HG03575 (cell line): Measurements from ENCODE around the gene HCFC1.

Experiments used
- ATAC-seq: cut with Tn5 transposase; IDR thresholded peaks from one replicate; pipeline ENCODE4 v1.9.1; 2021; ENCODE audit not compliant: unreplicated experiment, insufficient number of reproducible peaks, low FRiP score; ENCODE audit errors: extremely low read depth

HCFC1 gene

GRCh38 chrX:153947009-153947769 is 24.4 kb downstream of the HCFC1 start:
- no peak for ATAC-seq

GRCh38 chrX:153945956-153946943 is 25.4 kb downstream of the HCFC1 start:
- no peak for ATAC-seq

GRCh38 chrX:153944800-153945150 is 26.8 kb downstream of the HCFC1 start:
- no peak for ATAC-seq

- no peak for ATAC-seq
Observed at GRCh38 chrX:153944140-153944799, 27.3 kb downstream of the HCFC1 start, which contains the start of gene RENBP. TSS of gene RENBP (minus strand) at chrX:153944643. CDS start at chrX:153944610, 33 bp downstream.

- ATAC-seq = no peak
Observed at GRCh38 chrX:153941336-153942252, 30.0 kb downstream of the HCFC1 start.

- ATAC-seq = no peak
Observed at GRCh38 chrX:153939573-153939972, 32.0 kb downstream of the HCFC1 start.

- no peak for ATAC-seq
Observed at GRCh38 chrX:153938226-153938786, 33.3 kb downstream of the HCFC1 start.

- no peak for ATAC-seq
Observed at GRCh38 chrX:153937056-153937455, 34.6 kb downstream of the HCFC1 start.

- ATAC-seq = no peak
Observed at GRCh38 chrX:153935326-153935851, 36.2 kb downstream of the HCFC1 start.

- no peak for ATAC-seq
Observed at GRCh38 chrX:153934762-153935325, 36.8 kb downstream of the HCFC1 start, which contains the start of gene NAA10. TSS of gene NAA10 (minus strand) at chrX:153935037. CDS start at chrX:153934904, 133 bp downstream.

- ATAC-seq = no peak
Observed at GRCh38 chrX:153934148-153934761, 37.4 kb downstream of the HCFC1 start.

- ATAC-seq = no peak
Observed at GRCh38 chrX:153933748-153934147, 37.9 kb downstream of the HCFC1 start.

- no peak for ATAC-seq
Observed at GRCh38 chrX:153932220-153932915, 39.2 kb downstream of the HCFC1 start.

GRCh38 chrX:153931748-153932147 is 39.9 kb downstream of the HCFC1 start:
- ATAC-seq = no peak

GRCh38 chrX:153931151-153931550 is 40.5 kb downstream of the HCFC1 start:
- ATAC-seq = no peak

GRCh38 chrX:153930011-153930910 is 41.4 kb downstream of the HCFC1 start:
- ATAC-seq = no peak
